ENCODE results near the gene KLHL30. TPM values are rescaled to one million over a fixed set of nuclear protein-coding genes. Genes with fewer than 3 reads are reported as not detected.

Gene KLHL30
- total RNA-seq, 4 donors from 2014 or later, result 0.14 to 5.6 TPM; not detected in 2

DNA sequence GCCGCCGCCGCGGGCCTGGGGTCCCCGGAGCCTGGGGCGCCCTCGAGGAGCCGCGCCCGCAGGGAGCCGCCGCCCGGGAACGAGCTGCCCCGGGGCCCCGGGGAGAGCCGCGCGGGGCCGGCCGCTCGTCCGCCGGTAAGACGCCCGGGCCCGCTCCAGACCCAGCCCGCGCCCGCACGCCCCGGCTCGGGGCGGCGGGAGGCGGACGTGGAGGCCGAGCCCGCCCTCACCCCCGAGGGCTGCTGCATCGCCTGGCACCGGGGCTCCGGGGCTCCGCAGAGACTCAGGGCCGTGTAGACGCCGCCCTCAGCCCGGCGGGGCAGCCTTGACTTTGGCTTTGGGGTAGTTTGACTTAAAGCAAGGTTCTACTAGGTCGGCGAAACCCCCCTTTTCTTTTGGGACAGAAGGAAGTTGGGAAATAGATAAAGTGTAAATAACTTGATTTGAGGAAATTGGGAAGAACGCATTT, 20.6 kb downstream of the KLHL30 start:
- intact Hi-C loops (cut with DNase I; ENCODE audit: low total_unique reads), result no loop called here
- peak overlapping the region in 3 of 4 donors; percentile 22 to 41 (median 31) for H3K4me3 ChIP-seq

DNA sequence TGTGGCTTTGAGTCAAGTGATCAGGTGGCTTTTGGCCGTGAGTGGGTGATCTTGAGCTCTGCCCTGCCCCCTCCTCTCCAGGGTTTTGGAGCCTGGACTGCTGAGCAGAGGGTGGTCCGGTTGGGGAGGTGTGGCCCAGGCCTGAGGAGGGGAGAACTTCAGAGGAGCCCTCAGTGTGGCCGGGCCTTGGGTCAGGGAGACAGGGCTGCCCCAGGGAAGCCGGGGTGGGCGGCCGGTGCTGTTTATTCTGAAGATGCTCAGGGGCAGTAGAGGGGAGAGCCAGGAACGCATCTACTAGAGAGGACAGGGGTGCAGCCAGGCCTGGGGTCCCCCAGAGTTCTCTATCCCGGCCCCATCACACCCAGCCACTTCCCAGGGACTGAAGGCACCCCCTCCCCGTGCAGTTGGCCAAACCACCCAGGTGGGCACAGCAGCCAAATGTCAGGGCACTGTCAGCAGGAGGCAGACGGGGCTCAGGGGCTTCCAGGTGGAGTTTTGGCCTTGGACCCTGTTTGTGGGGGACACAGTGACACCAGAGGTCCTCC, 21.3 kb downstream of the KLHL30 start:
- Histone ChIP-seq H3K4me1 (peaks cover 12 to 26% (median 20%) of the 10 kb centered on the region in 4 donors), H3K4me3 (no peak overlapping the region), H3K27me3 (peaks cover 61% of the 10 kb centered on the region), H3K36me3 (no peaks in the 10 kb centered on the region), H3K27ac (no peak overlapping the region), H3K9me3 (no peaks in the 10 kb centered on the region)
- no peak for TF ChIP-seq POLR2AphosphoS5 (IDR thresholded peaks at IDR 0.05)
- no peak for TF ChIP-seq EP300 (IDR thresholded peaks at IDR 0.05; ENCODE audit: low read depth)
- TF ChIP-seq POLR2A (IDR thresholded peaks at IDR 0.05), result no peak
- TF ChIP-seq, protein P1, sequence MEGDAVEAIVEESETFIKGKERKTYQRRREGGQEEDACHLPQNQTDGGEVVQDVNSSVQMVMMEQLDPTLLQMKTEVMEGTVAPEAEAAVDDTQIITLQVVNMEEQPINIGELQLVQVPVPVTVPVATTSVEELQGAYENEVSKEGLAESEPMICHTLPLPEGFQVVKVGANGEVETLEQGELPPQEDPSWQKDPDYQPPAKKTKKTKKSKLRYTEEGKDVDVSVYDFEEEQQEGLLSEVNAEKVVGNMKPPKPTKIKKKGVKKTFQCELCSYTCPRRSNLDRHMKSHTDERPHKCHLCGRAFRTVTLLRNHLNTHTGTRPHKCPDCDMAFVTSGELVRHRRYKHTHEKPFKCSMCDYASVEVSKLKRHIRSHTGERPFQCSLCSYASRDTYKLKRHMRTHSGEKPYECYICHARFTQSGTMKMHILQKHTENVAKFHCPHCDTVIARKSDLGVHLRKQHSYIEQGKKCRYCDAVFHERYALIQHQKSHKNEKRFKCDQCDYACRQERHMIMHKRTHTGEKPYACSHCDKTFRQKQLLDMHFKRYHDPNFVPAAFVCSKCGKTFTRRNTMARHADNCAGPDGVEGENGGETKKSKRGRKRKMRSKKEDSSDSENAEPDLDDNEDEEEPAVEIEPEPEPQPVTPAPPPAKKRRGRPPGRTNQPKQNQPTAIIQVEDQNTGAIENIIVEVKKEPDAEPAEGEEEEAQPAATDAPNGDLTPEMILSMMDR (IDR thresholded peaks at IDR 0.05), result no peak
- intact Hi-C loops (cut with DNase I; ENCODE audit: low total_unique reads), result no loop called here
- no peak for DNase-seq
- 56% methylated on average over 10 of the region's 10 CpGs; no CpG with 5 or more reads in 1 of the 2 donors for WGBS, 2 donors (ENCODE audit: low coverage in 1 of 2)
- in situ Hi-C loops (cut with MboI; ENCODE audit: low pct_ligation_motif_present in 1 of 4, low pct_unique_long_range_greater_than_20kb in 1 of 4, low sequenced_read_pairs in 3 of 4), result no loop called here

More for the DNA sequence above, 20.6 kb downstream of the KLHL30 start:
- TF ChIP-seq EP300 (IDR thresholded peaks at IDR 0.05; ENCODE audit: low read depth) (no peak), POLR2AphosphoS5 (IDR thresholded peaks at IDR 0.05) (no peak), POLR2A (IDR thresholded peaks at IDR 0.05) (no peak)
- TF ChIP-seq, protein P1 (IDR thresholded peaks at IDR 0.05), result no peak
- H3K27ac ChIP-seq, result no peak overlapping the region
- H3K27me3 ChIP-seq, result peaks cover 57% of the 10 kb centered on the region
- in situ Hi-C loops (cut with MboI; ENCODE audit: low pct_ligation_motif_present in 1 of 4, low pct_unique_long_range_greater_than_20kb in 1 of 4, low sequenced_read_pairs in 3 of 4), result no loop called here
- H3K36me3 ChIP-seq, result no peaks in the 10 kb centered on the region
- no peaks in the 10 kb centered on the region for H3K9me3 ChIP-seq
- peaks cover 12 to 25% (median 19%) of the 10 kb centered on the region in 4 donors for H3K4me1 ChIP-seq
- DNase-seq, result no peak
- 4% methylated on average over 7 of the region's 52 CpGs; no CpG with 5 or more reads in 1 of the 2 donors for WGBS, 2 donors (ENCODE audit: low coverage in 1 of 2)

DNA sequence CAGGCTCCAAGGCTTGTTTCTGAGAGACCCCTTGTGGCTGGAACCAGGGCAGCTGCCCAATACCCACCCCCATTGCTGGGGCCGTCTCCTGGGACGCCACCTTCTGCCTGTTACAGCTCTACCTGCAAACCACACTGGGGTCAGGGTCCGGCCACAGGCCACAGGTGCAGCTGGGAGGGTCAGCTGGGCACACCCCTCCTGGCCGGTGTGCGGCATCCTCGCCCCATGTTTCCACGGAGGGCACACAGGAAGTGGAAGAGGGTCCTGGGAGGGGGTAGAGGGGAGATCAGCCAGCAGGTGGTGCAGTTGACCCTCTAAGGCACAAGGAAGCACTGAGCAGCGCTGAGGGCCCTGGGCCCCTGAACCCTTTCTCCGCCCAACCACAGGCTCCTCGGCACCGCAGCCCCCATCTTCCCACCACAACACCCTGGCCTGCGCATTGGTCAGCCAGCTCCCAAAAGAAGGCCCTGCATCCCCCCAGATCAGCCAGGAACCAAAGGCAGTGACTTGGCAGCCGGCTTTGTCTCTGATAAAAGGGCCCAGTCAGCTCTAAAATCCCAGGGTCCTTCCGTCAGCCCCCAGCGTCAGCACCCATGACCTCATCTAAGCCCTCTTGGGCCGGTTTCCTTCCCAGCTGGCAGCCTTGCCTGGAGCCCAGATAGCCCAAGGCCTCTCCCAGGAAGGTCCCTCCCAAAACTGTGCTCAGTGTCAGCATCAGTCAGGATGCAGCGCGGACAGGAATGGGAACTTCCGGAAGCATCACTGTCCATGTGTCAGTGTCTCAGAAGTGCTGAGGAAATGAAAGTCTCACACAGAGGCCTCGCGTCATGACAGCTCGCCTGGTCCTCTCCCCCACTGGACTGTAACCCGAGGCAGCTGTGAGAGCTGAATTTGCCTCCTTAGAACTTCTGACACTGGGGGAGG, 22.0 kb downstream of the KLHL30 start:
- TF ChIP-seq, protein P1 (IDR thresholded peaks at IDR 0.05), result peak in 1 of 5 experiments; percentile 10
- no peak for TF ChIP-seq POLR2AphosphoS5 (IDR thresholded peaks at IDR 0.05)
- peaks cover 12 to 26% (median 20%) of the 10 kb centered on the region in 4 donors for H3K4me1 ChIP-seq
- 46% methylated on average over 22 of the region's 23 CpGs; no CpG with 5 or more reads in 1 of the 2 donors for whole genome bisulfite sequencing, 2 donors (ENCODE audit: low coverage in 1 of 2)
- in situ Hi-C loops (cut with MboI; ENCODE audit: low pct_ligation_motif_present in 1 of 4, low pct_unique_long_range_greater_than_20kb in 1 of 4, low sequenced_read_pairs in 3 of 4) (no loop called here), intact Hi-C loops (cut with DNase I; ENCODE audit: low total_unique reads) (no loop called here)
- no peaks in the 10 kb centered on the region for H3K9me3 ChIP-seq
- no peak overlapping the region for H3K4me3 ChIP-seq
- H3K27ac ChIP-seq, result no peak overlapping the region
- peaks cover 61% of the 10 kb centered on the region for H3K27me3 ChIP-seq
- H3K36me3 ChIP-seq, result no peaks in the 10 kb centered on the region
- DNase-seq, result no peak

All from transverse colon (tissue), 4 donors.